Measurements from ENCODE around the gene SRP19.

SRP19 gene

DNA sequence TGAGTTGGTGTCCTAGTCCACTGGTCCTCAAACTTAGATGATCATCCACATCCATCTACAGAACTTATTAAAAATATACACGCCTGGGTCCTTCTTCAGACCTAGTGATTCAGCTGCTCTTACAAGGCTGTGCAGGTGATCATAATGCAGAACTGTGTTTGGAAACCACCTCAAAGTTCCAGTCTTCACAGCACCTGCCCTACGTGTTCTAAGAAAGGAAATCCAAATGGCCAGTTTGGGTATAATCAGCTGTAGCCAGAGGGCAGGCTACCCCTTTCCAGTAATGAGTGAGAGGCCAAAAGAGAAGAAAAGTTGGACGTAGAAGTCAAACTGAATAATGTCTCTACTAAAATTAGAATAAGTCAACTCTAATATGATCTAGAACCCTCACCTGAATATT lies 45.5 kb downstream of the SRP19 start:
- TF ChIP-seq, protein P1, sequence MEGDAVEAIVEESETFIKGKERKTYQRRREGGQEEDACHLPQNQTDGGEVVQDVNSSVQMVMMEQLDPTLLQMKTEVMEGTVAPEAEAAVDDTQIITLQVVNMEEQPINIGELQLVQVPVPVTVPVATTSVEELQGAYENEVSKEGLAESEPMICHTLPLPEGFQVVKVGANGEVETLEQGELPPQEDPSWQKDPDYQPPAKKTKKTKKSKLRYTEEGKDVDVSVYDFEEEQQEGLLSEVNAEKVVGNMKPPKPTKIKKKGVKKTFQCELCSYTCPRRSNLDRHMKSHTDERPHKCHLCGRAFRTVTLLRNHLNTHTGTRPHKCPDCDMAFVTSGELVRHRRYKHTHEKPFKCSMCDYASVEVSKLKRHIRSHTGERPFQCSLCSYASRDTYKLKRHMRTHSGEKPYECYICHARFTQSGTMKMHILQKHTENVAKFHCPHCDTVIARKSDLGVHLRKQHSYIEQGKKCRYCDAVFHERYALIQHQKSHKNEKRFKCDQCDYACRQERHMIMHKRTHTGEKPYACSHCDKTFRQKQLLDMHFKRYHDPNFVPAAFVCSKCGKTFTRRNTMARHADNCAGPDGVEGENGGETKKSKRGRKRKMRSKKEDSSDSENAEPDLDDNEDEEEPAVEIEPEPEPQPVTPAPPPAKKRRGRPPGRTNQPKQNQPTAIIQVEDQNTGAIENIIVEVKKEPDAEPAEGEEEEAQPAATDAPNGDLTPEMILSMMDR (IDR thresholded peaks at IDR 0.05; ENCODE audit: insufficient read depth, low read depth, low read length, missing control alignments) = no peak
- DNase-seq (ENCODE audit: low read depth) = no peak
- no peak overlapping the region for H3K4me3 ChIP-seq (ENCODE audit: low read length)

DNA sequence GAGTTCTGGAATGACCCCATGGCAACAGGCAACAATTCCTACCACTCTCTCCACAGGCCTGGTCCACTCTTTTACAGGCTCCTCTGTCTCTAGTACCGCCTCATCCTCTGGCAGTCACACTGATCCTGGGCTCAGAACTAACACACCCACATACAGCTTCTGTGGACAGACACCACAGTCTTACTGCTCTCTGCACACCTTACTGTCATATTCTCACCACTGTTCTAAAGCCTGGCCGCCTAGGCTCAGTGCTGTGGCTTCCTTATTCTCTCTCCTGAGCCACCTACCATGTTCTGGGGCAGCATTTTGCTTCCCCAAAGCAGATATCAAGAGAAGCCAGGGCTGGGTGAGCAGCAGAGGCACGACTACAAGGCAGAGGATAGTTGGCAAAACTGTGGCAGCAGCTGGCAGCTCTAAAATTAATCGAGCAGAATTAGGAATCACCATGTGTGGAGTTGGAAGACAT lies 46.1 kb downstream of the SRP19 start:
- no peak for DNase-seq (ENCODE audit: low read depth)
- TF ChIP-seq, protein P1 (IDR thresholded peaks at IDR 0.05; ENCODE audit: insufficient read depth, low read depth, low read length, missing control alignments) = no peak
- no peak overlapping the region for H3K4me3 ChIP-seq (ENCODE audit: low read length)

DNA sequence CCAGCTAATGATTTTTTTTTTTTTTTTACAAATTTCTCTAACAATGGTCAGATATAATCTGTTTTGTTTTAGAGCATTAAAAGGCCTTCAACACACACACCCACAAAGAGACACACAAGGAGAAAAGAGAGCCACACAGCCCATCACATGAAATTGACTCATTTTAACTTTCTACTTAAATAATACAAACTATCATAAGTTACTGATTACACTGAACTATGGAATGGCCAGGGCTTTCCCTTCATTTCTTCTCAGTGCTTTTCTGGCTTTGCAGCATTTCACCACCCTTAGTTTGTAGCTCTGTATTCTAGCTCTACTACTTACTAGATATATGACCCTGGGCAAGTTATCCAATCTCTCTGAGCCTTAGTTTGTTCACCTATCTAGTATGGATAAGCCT lies 47.8 kb downstream of the SRP19 start:
- no peak for DNase-seq (ENCODE audit: low read depth)
- H3K4me3 ChIP-seq (ENCODE audit: low read length) = no peak overlapping the region
- TF ChIP-seq, protein P1 (IDR thresholded peaks at IDR 0.05; ENCODE audit: insufficient read depth, low read depth, low read length, missing control alignments) = no peak

DNA sequence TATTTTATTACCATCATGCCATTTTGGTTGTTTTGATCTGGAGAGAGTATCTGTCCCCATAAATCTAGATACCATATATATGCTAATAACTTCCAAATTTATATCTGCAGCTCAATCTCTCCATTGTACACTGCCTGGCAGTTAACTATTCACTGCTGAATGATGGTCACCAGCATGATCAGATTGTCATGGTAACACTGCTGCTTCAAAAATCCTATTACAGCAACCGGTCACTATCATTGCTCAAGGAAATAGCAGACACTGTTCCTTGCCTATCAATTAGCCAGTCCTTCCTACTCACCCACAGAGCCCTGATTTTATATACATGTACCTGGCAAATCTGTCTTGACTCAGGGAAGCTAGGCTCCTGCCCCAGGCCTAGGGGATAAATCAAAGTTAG lies 49.4 kb downstream of the SRP19 start:
- no peak for DNase-seq (ENCODE audit: low read depth)
- no peak overlapping the region for H3K4me3 ChIP-seq (ENCODE audit: low read length)
- TF ChIP-seq, protein P1 (IDR thresholded peaks at IDR 0.05; ENCODE audit: insufficient read depth, low read depth, low read length, missing control alignments) = no peak

DNA sequence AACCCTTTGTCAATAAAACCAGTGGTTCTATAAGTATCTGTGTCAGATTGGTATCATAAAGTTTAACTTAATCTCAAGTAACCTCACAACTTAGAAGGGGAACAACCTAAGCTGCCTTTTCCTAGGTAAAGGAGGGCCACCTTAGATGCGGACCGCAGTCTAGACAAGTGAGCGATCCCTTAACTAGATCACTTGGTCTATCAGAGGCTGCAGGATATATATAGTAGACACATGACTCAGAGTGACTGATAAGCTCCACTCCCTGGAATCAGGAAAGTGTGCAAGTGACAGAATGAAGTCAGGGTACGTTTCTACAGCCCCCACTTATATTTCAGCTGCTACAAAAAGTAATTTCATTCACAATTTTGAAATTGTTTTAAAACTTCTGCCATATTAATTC lies 53.5 kb downstream of the SRP19 start:
- no peak overlapping the region for H3K4me3 ChIP-seq (ENCODE audit: low read length)
- TF ChIP-seq, protein P1 (IDR thresholded peaks at IDR 0.05; ENCODE audit: insufficient read depth, low read depth, low read length, missing control alignments) = no peak
- peak; percentile 55 for DNase-seq (ENCODE audit: low read depth)

DNA sequence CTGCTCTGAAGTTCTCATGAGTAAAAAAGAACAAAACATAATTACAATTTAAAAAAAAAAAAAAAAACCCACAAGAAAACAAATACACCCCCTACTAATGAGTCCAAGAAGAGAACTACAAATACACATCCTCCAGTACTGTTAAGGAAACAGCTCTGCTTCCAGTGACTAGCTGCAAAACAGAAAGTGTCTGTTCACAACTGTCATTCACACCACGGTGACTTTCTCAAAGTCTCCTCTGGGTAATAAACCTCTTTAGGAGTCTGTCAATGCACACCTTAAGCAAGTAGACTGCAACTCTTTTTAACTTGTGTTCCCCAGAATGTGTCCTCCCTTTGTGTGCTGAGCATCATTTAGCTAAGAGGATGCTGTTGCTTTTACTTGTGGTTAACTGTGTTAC lies 54.7 kb downstream of the SRP19 start:
- TF ChIP-seq, protein P1 (IDR thresholded peaks at IDR 0.05; ENCODE audit: insufficient read depth, low read depth, low read length, missing control alignments) = no peak
- H3K4me3 ChIP-seq (ENCODE audit: low read length) = no peak overlapping the region
- DNase-seq (ENCODE audit: low read depth) = no peak

DNA sequence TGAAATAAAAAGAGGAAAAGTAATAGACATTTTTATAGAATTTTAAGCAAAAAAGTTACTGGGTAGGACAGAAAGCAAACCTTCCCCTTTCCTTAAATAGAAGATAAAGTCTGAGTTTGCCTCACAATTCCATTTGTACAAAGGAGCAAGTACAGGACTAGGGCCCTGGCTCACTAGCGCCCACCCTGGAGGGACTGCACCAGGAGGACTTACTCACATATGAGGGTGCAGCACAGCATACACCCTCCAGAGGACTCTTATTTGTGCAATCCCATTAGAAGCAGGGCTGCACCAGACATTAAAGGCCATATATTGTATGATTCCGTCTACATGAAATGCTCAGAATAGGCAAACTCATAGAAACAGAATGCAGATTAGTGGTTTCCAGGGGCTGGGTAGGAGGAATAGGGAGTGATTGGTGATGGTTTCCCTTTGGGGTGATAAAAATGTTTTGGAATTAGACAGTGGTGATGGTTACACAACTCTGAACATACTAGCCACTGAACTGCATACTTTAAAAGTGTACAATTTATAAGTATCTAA lies 56.4 kb downstream of the SRP19 start:
- DNase-seq (ENCODE audit: low read depth) = peak; percentile 25
- H3K4me3 ChIP-seq (ENCODE audit: low read length) = no peak overlapping the region
- TF ChIP-seq, protein P1 (IDR thresholded peaks at IDR 0.05; ENCODE audit: insufficient read depth, low read depth, low read length, missing control alignments) = peak; percentile 24

Measured in epithelial cell of esophagus (primary cell).